ENCODE data around the gene PLN.

Gene PLN

GRCh38 chr6:118548136-118548535 lies at the start of gene PLN:
Gene PLN (plus strand): TSS chr6:118548296. CDS start chr6:118558922, 10,626 bp downstream.
- no peak for DNase-seq (ENCODE audit: low read depth)
- TF ChIP-seq CTCF (IDR thresholded peaks at IDR 0.05; ENCODE audit: control insufficient read depth, extremely low read depth, insufficient read depth) = no peak
- no peak within 1 kb of the TSS for H3K4me3 ChIP-seq (ENCODE audit: low read depth, low read length)

- DNase-seq (ENCODE audit: low read depth) = no peak
- H3K4me3 ChIP-seq (ENCODE audit: low read depth, low read length) = no peak overlapping the region
- no peak for TF ChIP-seq CTCF (IDR thresholded peaks at IDR 0.05; ENCODE audit: control insufficient read depth, extremely low read depth, insufficient read depth)
Observed at GRCh38 chr6:118500130-118501015, 47.7 kb upstream of the PLN start.

GRCh38 chr6:118501099-118501498 lies 47.0 kb upstream of the PLN start:
- no peak for DNase-seq (ENCODE audit: low read depth)
- TF ChIP-seq CTCF (IDR thresholded peaks at IDR 0.05; ENCODE audit: control insufficient read depth, extremely low read depth, insufficient read depth) = no peak
- H3K4me3 ChIP-seq (ENCODE audit: low read depth, low read length) = no peak overlapping the region

GRCh38 chr6:118501765-118502164 lies 46.3 kb upstream of the PLN start:
- no peak for DNase-seq (ENCODE audit: low read depth)
- H3K4me3 ChIP-seq (ENCODE audit: low read depth, low read length) = no peak overlapping the region
- TF ChIP-seq CTCF (IDR thresholded peaks at IDR 0.05; ENCODE audit: control insufficient read depth, extremely low read depth, insufficient read depth) = no peak

- no peak overlapping the region for H3K4me3 ChIP-seq (ENCODE audit: low read depth, low read length)
- DNase-seq (ENCODE audit: low read depth) = no peak
- no peak for TF ChIP-seq CTCF (IDR thresholded peaks at IDR 0.05; ENCODE audit: control insufficient read depth, extremely low read depth, insufficient read depth)
Observed at GRCh38 chr6:118502169-118502568, 45.9 kb upstream of the PLN start.

GRCh38 chr6:118504611-118505010 lies 43.5 kb upstream of the PLN start:
- DNase-seq (ENCODE audit: low read depth) = no peak
- TF ChIP-seq CTCF (IDR thresholded peaks at IDR 0.05; ENCODE audit: control insufficient read depth, extremely low read depth, insufficient read depth) = no peak
- no peak overlapping the region for H3K4me3 ChIP-seq (ENCODE audit: low read depth, low read length)

GRCh38 chr6:118505656-118506055 lies 42.4 kb upstream of the PLN start:
- DNase-seq (ENCODE audit: low read depth) = no peak
- H3K4me3 ChIP-seq (ENCODE audit: low read depth, low read length) = no peak overlapping the region
- TF ChIP-seq CTCF (IDR thresholded peaks at IDR 0.05; ENCODE audit: control insufficient read depth, extremely low read depth, insufficient read depth) = no peak

Measured in LNCaP clone FGC (cell line).